ELF-1 (cell line): ENCODE data around the gene FAM153A.
A peak's percentile ranks its signal among the peaks of the same experiment; 100 is the strongest.
"Not testable (repeated sequence)": the region's sequence is repeated elsewhere in the genome, so short reads cannot be mapped to it uniquely, and the experiment has no call there.

Source experiments
- DNase-seq: peaks from one replicate; pipeline ENCODE4 v3.0.0-alpha.2; 2016; ENCODE audit warnings: low read depth, low spot score

FAM153A gene

DNA sequence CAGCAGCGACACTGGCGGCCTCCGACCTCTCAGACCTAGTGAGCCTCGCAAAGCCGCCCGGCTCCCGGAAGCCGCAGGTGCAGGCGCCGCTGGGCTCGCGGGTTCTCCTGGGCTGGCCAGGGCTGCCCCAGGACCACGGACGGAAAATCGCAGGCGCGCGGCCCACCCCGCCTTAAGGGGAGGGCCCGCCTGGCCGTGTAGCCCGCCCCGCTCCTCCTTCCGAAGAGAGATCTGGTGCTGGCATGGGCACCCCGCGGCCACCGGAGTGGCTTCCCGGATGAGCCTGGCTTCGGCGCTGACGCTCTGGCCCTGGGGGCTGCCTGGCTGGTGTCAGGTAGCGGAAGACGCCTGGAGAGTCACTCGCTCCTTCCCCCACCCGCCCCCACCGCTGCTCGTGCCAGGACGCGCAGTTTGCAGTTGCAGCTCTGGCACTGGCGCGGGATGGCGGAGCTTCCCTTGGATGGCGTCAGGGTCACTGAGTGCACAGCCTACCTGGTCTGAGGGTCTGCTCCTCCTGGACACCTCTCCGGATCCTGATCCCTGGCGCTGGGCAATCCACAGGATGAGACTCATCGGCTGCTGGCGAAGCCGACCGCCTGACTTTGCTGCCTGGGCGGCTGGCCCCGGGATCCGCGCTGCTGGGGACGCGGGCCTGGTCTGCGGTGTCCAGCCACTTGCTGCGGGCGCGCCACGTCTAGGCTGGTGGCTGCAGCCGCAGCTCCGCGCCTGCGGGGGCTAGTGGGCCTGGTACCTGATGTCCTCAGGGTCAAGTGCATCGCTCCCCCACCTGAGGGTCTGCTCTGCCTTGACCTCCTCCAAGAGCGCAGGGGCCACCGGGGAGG lies at the start of gene FAM153A:
TSS of gene FAM153A (minus strand) at position 108 of the 842 bp plus-strand sequence.
- peak; percentile 2 for DNase-seq

DNA sequence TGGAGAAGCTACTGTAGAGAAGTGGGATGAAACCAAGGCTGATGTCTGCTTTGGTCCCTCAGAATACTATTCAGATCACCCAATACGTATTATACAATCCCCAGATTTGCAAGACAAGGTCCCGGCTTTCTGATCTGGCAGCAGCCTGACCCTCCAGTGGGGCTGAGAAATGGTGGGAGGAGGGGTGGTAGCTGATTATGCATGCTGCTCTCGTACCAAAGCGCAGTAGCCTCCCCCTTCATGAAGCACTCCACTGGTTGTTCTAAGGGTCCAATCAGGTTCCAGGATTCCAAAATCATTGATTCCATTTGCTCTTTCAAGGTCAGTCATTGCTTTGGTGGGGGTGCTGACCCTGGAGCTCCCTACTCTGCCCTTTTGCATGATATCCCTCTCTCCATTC lies 49.6 kb upstream of the FAM153A start:
- DNase-seq, result not testable (repeated sequence)

DNA sequence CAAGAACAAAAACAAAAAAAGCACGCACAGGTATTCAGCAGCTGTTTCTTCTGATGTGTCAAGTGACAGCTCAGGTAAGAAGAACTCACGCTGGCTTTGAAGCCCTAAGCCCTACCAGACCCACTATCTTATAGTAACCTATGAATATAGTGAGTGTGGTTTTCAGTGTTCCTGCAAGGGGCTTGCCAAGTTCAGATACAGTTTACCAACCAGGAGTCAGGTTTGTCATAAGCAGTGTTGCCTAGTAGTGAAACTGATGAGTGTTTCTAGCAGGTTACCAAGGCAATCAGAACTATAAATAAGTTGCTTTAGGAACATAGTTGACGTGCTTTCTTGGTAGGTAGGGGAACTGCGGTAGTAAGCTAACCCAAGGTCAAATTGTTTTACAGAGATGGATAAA lies 43.4 kb upstream of the FAM153A start:
- not testable (repeated sequence) for DNase-seq

DNA sequence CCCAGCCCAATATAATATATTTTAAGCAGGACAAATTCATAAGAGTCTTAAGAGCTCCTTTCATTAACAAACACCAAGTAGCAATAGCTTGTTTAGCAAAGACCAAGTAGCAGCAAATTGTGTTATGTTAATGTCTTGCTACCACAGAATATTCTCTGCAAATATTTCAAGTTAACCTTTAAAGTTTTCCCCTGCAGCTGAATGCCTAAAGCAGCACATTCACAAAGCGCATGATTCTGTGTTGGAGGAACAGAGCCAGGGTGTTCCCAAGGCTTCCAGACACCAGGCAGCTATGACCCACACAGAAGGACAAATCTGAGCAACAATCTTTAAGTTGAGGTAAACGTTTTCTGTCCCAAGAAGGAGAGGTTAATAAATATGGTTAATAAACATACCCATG lies 42.1 kb upstream of the FAM153A start:
- DNase-seq, result not testable (repeated sequence)

DNA sequence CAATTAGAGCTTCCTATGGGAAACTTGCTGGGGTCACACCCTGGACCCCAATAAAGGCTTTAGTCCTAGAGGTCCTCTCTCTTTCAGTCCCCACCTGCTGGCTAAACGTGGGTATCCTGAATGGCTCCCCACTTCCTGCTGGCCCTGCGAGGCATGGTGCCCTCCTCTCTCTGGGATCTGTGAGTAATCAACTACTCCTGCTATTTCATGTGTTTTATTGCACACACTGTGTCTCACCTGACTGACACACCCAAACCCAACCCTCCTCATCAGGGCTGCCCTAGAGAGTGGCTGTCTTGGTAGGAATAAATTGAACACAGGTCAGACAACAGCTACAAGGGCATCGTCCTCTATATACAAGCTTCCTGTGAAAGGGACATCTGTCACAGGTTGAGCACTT lies 39.8 kb upstream of the FAM153A start:
- not testable (repeated sequence) for DNase-seq

DNA sequence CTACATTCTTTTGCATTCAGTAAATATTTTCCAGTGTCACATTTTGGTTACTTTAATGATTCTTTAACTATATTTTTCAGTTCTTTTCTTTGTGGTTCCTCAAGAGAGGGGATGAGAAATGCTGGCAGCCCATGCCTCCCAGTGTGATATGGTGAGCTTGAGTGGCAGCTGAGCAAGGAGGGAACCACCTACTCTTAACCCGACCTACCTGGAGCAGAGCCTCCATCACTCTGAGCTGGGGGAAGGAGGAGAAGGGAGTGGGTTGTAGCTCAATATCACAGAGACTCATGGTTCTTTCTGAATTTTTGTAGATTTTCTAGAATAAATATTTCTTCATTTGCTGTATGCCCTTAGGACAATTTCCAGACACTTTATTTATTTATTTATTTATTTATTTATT lies 37.0 kb upstream of the FAM153A start:
- DNase-seq, result not testable (repeated sequence)

DNA sequence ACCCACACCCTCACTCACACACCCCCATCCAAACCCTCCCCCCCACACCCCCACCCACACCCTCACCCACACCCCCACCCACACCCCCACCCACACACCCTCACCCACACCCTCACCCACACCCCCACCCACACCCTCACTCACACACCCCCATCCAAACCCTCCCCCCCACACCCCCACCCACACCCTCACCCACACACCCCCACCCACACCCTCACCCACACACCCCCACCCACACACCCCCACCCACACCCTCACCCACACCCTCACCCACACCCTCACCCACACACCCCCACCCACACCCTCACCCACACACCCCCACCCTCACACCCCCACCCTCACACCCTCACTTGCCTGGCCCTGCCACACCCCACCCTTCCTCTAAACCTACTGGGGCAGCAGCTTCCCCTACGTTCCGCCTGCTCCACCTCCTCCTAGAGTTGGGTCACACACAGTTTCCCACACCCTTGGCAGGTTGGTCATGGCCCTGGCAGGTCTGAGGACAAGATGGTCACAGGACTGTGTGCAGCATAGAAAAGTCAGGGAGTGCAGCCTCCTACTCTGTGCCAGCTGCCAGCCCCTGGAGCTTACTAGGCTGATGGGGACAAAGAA lies 30.2 kb upstream of the FAM153A start:
- not testable (repeated sequence) for DNase-seq

DNA sequence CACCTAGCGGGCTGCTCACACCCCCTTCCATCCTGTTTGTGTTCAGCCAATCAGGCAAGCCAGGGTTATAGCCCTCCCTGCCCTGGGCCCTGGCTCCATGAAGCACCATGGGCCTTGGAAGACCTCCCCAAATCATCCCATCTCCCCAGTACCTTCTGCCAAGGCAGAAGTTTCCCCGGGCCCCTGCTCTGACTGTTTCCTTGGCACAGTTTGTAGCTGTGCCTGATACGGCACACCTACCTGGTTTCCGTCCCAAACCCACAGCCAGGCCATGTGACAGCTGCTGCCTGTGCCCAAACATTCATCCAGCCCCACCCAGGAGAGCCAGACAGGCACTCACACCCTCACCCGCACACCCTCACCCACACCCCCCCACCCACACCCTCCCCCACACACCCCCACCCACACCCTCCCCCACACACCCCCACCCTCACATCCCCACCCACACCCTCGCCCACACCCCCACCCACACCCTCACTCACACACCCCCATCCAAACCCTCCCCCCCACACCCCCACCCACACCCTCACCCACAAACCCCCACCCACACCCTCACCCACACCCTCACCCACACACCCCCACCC lies 29.6 kb upstream of the FAM153A start:
- DNase-seq, result not testable (repeated sequence)

DNA sequence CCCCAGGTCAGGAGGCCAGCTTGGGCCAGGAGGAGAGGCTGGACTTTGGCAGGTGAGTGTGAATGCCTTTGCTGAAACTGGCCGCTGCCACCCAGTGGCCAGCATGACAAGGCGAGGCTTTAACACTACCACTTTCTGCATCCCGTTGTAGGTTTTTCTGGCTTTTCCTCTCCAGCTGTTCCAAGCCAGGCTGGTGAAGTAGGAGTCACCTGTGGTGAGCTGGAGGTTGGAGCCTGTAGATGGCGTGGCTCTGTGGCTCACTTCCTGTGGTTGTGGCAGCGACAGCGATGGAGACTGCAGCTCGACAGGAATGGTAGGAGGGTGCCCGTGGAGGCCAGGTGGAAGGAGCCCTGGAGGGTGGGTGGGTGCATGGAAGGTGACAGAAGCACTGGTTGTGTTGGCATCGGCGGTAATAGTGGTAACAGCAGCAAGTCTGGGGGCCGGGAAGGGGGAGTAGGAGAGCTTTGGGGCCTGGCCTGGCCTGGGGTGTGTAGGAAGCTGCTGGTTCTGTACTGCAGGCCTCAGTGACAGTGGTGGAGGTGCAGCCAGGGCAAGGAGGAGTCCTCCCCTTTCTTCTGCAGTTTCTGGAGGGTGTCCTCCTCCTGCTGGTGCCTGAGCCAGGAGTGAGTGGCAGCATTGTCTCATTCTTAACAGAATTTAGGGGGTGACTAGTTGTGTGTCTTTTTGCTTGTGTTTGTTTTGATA lies 26.7 kb upstream of the FAM153A start:
- DNase-seq, result not testable (repeated sequence)

DNA sequence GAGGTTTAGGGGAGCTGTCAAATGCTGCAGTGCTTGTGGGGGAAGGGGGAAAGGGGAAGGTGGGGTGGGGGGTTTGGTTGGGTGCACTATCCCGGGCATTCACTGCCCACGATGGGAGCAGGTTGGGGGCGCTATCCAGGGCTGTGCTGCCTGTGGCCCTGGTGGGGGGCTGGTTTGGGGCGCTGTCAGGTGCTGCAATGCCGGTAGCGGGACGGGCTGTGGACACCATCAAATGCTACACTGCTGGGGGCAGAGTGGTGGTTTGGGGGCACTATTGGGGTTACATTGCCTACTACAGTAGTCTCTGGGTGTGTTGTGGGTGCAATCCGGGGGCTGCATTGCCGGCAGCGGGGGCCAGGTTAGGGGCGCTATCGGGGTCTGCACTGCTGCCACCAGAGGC lies 25.7 kb upstream of the FAM153A start:
- DNase-seq, result not testable (repeated sequence)

DNA sequence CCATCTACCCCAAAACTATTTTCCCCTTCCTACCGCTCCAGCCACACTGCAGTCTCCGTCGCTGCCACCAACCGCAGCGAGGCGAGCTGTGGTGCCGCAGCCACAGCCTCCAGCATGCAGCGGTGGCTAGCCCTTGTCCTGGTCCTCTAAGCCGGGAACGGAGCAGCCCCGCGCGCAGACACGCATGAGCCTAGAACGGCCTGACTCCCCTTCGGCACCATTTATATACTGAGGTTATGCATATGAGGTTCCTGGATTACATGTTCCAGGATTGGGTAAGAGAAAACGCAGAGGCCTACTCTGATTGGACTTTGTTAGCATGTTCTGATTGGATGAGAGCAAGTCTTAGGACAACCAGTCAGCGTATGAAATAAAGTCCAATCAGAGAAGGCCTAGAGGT lies 24.6 kb upstream of the FAM153A start:
- not testable (repeated sequence) for DNase-seq

DNA sequence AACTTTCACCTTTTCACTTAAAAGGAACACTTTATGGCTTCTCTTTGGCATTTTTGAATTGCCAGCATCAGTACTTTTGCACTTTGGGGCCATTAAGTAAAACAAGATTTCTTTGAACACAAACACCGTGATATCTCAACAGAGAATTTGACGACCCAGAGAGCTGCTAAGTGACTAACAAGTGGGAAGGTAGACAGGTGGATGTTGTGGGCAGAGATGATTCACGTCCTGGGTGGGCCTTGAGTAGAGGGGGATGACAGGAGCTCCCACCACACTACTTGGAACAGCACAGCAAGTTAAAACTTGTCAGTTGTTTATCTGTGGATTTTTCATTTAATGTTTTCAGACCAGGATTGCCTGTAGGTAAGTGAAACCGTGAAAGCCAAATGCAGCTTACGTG lies 18.7 kb upstream of the FAM153A start:
- not testable (repeated sequence) for DNase-seq

DNA sequence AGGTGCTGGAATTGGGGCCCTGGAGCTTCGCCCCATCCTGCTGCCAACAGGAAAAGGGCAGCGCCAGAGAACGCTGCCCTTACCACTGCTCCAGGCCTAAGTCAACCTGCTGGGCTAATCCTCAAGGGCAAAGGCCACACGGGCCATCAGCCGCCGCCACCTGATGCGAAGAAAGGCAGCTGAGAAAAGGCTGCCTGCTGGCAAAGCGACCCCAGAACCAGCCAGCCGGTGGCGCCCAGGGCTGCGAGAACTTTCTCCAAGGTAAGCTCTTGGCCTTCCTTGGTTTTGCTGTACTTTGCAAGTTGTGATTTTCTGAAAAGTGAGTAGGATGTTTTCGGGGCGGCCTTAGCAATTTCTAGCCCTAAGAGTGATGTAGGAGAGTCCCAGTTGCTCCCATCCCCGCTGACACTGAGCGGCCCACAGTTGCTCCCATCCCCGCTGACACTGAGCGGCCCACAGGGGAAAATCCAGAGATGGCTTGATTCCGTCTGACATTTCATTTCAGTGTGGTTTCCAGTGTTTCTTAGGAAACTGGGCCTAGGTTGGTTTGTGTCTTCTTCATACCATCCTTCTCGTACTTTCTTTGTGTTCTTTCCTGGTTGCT lies 15.6 kb upstream of the FAM153A start:
- peak; percentile 0 for DNase-seq

DNA sequence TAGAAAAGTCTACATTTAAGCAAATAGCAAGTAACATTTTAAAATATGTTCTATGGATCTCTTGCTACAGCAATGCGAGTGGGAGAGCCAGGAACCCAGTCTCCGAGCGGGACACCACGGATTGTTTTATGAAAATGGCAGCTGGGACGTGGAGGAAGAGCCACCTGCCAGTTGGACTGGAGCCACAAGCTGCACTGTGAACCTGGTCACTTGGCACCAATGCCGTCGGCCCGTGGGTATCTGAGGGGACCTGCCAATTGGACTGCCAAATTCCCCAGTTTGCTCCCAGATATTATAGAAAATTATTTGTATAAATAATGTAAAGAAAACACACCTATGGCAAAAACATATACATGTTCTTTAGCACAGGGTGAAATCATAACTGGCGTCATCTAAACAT lies 10.6 kb upstream of the FAM153A start:
- not testable (repeated sequence) for DNase-seq

DNA sequence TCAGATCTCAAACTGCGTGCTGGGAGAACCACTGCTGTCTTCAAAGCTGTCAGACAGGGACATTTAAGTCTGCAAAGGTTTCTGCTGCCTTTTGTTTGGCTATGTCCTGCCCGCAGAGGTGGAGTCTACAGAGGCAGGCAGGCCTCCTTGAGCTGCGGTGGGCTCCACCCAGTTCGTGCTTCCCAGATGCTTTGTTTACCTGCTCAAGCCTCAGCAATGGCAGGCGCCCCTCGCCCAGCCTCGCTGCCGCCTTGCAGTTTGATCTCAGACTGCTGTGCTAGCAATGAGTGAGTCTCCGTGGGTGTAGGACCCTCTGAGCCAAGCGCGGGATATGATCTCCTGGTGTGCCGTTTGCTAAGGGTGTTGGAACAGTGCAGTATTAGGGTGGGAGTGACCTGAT lies 8.9 kb upstream of the FAM153A start:
- not testable (repeated sequence) for DNase-seq

DNA sequence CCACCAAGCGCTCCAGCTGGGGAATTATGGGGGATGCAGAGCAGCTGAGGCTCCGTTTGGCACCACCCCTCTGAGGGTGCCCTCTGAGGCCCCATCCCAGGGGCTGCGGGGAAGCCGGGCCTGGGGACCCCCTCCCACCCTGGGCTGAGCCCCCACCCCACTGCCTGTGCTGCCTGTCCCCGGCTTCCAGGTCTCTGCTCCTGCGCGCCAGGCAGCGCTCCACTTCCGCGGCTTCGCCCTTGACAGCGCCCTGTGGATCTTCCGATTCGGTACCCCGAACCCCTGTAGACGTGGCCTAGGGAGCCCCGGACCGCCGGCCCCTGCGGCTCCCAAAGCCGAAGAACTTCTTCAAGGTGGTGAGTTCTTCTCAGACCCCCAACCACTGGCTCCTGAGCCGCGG lies 530 bp downstream of the FAM153A start:
- DNase-seq, result not testable (repeated sequence)

DNA sequence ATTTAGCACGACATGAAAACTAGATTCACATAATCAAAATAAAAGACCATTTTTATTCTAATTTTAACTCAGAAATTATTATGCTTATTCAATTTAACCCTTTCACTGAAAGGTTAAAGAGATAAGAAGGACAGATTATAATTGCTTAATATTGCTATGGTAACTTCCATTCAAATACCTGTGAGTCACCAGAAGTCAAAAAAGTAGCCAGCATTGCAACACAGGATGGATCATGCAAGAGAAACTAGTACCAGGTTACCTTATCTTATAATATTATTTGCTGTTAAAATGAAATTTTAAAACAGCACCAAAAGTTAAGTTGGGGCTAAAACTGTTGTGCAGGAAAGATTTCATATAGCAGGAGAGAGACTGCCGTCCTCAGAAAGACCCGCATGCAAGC lies 11.5 kb downstream of the FAM153A start:
- DNase-seq, result not testable (repeated sequence)

DNA sequence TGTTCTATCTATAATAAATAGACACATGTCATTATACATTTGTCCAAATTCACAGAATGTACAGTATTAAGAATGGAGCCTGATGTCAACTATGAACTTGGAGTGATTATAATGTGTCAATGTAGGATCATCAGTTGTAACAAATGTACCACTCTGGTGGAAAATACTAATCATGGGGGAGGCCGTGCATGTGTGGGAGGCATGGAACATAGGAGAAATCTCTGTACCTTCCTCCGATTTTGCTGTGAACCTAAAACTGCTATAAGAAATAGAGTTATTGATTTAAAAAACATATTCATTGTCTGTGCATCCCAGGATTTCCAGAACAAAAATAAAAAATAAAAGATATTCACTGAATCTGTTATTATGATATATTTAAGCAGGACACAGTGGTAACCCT lies 12.1 kb downstream of the FAM153A start:
- DNase-seq, result not testable (repeated sequence)

DNA sequence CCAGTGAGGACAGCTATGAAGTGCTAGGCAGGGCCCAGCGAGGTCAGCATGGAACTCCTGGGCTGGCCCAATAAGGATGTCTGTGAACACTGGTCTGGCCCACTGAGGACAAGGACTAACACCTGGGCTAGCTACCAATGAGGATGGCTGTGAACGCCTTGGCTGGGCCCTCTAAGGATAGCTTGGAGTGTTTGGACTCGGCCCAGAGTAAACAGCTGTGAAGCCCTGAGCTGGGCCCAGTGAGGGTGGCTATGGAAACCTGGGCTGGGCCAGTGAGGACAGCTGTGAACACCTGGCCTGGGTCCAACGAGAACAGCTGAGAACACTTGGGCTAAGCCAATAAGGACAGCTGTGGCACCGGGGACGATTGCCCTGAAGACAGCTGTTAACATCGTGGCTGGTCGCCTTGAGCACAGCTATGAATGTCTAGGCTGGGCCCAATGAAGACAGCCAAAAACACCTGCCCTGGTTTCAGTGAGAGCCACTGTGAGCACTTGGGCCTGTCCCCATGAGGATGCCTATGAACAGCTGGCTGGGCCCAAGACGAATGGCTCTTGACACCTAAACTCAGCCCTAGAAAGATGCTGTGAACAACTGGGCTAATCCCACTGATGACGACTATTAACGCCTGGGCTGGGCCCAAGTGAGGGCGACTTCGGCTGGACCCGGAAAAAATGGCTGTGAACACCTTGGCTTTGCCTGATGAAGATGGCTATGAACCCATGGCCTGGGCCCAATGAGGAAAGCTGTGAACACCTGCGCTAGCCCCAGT lies 18.8 kb downstream of the FAM153A start:
- not testable (repeated sequence) for DNase-seq

DNA sequence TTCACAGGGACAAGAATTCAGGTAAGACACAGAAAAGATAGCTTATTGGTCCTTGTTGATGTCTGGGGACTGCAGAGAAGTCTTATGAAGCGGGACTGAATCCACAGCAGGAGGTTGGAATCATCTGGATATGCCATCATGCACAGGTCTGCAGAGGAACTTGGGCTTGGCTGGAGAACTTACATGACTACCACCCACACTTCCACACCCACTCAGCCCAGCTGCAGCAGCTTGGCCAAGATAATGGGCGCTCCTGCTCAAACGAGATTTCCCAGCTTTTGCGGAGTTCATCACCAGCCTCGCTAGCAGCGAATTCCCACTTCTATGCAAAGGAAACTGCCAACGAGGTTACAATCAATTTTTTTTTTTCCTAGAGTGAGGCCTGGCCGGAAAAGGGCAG lies 21.7 kb downstream of the FAM153A start:
- DNase-seq, result not testable (repeated sequence)

DNA sequence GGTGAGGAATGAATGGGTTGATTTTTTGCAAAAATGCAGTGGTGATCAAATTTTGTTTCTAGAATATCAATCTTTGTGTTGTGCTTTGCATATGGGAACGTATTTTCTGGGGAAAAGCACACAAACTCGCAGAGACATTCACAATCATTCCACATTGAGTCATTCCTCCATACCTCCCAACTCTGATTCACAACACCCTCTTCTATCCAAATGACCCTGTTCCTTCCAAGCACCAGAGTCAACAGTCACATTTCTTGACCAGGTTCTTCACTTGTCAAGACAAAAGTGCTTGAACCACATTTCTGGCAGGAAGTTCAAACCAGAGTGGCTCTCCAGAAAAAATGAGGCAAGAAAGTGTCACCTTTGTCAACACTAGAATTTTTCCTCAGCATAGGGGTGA lies 35.3 kb downstream of the FAM153A start:
- not testable (repeated sequence) for DNase-seq
